NCI-H2107 treated with DMSO at 0.1 percent for 48 hours (cell line): ENCODE data around the gene TPPP.

Source experiments
- DNase-seq: peaks from one replicate; lab custom pipeline; 2025; ENCODE audit not compliant: unreplicated experiment; lab: John Stamatoyannopoulos, UW

Gene TPPP

DNA sequence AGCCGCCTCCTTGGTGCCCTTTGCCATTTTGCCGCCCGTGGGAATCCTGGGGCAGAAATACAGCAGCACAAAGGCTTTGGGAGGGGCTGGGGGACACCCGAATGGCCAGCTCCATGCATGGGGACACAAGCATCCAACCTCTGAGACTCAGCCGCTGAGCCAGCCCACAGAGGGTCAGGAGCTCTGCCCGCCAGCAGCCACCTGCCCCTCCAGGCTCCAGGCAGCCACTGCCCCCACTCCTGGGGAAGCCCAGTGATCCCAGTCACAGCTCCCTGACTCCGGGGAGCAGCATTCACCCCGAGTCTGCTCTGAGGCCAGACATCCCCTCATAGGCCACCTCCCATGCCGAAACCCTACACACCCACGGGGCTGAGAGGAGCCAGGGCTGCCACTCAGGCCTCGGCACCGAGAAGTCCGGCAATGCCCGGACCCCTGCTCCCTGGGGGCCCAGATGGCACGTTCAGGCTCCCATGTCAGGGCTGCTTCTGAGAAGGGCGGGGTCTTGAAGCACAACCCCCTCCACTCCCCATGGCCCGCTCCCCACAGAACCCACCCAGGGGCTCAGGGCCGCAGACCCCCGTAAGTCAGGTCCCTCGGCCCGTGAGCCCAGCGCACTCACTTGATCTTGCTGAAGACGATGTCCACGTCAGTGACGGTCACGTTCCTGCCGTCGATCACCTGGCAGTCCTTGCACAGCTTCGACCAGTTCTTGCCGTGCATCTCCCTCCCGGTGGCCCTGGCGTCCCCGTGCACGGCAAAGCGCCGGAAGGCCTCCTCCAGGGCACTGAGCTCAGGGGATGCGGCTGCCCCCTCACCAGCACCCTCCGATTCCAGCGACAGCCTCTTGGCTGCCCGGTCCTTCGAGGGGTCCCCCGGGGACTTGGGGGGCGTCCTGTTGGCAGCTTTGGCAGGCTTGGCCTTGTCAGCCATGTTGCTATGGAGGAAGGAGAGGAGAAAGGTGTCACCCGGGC is 15.7 kb downstream of the TPPP start:
- no peak for DNase-seq

DNA sequence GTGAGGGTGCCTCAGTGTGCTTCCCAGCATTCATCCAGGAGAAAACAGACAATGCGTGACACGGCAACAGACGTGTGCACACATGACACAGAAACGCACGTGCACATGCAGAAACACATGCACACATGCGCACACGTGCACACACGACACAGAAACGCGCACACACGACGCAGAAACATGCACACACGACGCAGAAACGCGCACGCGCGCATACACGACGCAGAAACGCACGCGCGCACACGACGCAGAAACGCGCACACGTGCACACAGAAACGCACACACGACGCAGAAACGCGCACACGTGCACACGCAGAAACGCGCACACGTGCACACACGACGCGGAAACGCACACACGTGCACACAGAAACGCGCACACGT is 16.5 kb downstream of the TPPP start:
- DNase-seq: no peak

DNA sequence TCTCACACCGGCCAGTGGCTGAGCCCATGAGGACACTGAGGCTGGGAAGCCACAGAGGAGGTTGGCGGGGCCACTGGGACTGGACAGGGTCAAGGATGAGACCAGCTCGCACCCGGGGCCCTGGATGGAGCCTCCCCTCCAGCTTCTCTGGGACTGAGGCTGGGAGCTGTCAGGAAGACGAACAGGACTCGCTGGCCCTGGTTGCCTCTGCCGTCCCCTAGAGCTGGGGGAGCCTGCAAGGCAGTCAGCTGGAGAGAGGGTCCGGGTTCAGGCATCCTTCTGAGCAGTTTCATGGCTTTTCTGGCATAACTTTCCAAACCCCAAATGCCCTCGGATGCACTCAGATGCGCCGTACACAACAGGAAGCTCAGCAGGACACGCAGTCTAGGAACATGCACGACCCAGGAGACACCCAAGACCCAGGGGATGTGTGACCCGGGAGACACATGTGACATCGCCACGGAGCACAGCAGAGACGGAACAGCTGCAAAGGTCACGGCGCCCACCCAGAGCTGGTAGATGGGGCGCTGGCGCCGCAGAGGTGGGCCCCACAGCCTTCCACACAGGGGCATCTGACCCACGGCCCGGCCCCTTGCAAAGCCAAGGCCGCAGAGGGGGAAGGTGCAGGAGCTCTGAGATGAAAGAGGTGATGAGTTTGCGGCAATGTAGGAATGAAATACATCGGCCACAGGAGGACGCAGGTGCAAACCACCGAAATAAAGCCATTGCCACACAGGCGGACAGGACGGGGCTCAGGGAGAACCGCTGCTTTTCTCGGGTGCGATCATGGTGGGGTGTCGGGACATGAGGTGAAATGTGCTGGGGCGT is 17.1 kb downstream of the TPPP start:
- DNase-seq: no peak

DNA sequence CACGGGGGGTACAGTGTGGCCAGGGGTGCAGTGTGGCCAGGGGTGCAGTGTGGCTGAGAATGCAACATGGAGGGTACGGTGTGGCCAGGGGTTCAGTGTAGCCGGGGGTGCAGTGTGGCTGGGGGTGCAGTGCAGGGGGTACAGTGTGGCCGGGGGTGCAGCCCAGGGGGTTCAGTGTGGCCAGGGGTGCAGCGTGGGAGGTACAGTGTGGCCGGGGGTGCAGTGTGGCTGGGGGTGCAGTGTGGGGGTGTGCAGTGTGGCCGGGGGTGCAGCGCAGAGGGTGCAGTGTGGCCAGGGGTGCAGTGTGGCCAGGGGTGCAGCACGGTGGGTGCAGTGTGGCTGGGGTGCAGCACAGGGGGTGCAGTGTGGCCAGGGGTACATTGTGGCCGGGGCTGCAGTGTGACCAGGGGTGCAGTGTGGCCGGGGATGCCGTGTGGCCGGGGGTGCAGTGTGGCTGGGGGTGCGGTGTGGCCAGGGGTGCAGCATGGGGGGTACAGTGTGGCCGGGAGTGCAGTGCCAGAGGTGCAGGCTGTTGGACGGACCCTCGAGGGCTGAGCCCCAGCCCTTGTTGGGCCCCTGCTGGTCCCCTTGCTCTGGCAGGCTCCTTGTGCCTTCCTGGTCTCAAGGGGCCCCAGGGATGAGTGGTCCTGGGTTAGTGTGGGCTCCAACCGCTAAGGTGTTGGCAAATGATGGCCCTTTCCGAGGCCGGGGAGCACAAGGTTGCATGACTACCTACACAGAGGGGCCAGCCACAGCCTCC is 17.9 kb downstream of the TPPP start:
- no peak for DNase-seq

DNA sequence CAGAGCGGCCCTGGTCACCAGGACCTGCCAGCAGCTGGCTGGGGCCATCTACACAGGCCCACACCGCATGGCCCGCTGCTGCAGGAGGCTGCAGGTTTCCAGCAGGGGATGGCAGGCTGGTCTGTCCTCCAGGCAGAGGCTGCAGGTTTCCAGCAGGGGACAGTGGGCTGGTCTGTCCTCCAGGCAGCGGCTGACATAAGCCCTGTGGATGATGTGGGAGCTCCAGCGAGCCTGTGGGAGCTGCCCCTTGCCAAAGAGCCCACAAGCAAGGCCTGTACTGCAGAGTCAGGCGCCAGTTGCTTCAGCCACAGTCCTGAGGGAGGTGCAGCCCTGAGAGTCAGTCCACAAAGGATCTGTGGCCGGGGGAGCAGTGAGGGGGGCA is 18.5 kb downstream of the TPPP start:
- DNase-seq: no peak

DNA sequence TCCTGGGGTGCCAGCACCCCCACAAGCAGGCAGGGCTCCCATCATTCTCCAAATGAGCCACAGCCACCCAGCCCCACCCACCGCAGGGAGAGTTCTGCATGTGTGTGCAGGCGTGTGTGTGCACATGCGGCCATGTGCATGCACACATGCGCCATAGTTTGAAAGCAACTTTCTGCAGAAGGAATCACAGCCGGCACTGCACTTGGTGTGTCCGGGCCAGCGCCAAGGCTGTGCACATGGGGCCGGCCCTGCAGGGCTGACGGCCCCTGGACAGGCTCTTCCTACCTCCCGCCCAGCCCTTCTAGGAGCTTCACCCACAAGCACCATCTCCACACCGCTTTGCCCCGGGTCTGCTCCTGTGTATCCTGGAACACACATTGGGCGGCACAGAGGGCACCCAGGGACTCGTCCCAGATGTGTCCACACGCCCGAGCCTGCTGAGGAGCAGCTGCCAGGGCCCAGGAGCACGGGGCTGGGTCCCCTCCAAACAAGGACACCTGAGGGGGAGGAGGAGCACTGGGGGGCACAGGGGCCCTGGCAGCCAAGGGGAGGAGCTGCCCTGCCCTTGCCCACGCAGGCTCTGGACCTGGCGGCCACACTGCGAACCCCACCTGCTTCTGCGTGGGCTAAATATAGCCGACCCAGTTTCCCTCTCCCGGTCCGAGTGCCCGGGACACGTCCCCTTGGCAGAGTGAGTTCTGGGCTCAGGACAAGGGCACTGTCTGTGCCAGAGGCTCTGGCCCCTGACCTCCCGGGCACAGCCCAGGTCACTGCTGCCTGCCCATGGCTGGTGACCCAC is 19.1 kb downstream of the TPPP start:
- DNase-seq: no peak

DNA sequence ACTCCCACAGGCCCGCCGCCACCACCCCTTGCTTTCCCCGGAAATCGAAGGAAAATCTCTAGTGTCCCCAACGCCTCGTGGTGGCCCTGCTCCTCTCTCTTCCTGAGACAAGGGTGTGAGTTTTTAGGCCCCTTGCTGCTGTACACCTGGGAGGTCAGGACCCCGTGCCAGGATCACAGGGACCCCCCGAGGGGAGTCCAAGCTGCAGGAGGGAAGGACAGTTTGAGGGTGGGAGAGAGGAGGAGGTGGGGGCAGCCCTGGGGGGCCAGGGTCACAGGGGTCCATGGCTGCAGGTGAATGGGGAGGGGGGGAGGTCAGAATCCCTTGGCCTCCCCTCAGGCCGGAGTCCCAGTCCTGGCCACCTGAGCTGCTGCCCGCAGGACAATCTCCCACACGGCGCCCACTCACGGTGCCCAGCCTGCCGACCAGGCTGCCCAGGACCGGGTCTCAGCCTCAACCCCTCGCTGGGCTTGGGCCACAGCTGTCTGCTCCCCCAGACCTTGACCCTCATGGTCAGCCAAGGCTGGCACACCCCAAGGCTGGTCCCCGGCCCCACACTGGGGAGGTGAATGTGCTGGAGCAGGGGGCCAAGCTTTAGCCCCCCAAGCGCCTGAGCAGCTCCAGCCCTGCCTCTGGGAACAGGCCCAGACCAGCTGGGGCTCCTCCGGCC is 19.9 kb downstream of the TPPP start:
- no peak for DNase-seq

DNA sequence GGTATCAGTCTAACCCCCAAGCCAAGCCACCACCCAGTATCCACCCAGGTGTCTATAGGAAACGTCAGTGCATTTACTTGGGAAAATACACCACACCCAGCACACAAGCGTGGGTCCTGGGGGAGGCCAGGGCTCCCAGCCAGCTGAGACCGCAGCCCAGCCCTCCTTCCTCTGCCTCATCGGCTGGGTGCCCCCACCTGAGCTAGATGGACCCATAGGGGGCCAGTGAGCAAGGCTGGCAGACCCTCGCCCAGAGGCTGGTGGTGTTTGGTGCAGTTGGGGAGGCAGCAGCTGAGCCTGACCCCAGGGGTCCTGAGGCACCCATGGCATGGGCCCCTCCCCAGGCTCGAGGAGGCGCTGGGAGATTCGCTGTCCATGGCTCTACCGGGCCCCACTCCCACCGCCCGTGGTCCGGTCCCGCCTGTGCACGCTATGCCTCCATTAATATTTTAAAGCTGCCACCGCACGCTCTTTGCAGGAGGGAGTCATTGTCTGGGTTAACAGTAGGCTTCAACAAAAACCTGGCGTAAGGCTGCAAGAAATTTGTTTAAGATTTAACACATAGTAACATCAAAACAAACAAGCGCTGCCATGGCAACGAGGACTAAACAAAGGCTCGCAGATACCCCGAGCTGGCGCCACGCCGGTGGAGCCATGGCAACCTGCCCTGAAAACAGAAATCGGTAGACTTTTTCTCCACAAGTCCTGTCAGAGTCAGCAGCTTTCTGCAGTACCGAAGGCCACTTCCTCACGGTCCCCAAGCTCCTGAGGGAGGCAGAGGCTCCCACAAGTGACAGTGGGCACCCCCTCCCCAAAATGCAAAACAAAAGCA is 20.6 kb downstream of the TPPP start:
- DNase-seq: peak; percentile 83

DNA sequence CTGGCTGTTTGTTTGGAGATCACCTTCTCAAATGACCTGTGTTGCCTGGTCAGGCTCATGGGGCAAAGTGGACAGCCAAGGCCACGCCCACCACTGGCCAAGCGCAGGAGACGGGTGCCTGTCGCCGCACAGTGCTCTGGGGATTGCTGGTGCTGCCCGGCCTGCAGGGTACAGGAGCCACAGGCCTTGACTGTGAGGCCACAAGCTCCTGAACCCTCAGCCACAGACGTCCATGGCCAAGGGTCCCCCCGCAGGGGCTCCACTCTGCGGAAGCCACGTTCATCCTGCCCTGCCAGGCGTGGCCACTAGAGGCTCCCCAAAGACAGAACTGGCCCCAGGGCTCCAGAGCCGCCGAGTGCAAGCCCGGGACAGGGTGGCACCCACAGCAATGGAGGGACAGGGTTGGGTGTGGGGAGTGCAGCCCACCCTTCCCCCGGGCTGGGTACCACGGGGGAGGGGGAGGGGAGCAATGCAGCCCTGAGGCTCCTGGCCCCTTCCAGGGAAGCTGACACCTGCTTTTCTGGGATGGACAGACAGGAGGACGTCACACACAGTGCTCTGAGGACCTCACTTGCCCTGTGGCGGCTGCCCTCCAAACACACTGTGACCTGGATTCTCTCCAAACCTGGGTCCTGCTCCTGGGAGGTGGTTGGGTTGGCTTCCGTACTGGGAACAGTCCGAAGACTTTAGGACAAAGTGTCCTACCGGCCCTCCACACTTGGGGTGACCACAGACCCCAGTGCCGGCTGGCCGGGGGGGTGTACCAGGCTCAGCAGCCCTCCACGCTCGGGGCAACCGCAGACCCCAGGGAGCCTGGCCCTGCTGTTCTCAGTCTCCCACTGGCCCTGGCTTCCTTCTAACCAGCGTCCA is 21.5 kb downstream of the TPPP start:
- peak; percentile 59 for DNase-seq

DNA sequence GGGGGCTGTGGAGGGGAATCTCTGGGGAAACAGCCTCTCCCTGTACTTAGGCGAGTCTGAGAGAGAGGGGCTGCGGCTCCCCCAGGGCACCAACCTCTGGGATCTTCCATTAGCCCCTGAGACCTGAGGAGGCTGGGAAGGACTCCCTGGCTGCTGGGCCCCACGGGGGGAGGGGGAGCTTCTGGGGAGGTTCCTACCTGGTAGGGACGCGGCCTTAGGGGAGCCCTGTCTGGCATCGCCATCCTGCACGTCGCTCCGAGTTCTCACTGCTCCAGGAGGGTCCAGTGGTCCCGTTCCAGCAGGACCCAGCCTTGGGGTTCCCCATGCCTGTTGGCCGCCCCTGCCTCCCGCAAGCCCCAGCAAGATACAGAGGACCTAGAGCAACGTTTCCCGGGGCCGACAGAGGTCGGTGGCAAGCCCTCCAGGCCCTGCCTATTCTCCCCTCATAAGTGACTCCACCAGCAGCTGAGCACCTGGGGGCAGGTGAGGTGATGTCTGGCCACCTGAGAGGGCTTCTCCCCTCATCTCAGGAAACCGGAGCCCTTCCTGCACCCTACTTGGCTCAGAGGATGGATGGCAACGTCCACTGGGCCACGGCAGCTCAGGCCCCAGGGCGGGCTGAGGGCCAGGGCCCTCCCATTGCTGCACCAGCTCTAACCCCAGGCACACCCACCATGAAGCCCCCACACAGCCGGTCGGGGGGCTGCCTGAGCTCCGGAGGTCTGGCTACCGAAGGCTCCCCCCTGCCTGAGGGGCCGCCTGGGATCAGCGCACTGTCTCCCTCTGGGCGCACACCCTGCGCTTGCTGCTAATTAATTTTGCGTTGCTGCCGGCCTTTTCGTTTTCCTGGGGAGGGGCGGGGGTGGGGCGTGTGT is 22.5 kb downstream of the TPPP start:
- no peak for DNase-seq

DNA sequence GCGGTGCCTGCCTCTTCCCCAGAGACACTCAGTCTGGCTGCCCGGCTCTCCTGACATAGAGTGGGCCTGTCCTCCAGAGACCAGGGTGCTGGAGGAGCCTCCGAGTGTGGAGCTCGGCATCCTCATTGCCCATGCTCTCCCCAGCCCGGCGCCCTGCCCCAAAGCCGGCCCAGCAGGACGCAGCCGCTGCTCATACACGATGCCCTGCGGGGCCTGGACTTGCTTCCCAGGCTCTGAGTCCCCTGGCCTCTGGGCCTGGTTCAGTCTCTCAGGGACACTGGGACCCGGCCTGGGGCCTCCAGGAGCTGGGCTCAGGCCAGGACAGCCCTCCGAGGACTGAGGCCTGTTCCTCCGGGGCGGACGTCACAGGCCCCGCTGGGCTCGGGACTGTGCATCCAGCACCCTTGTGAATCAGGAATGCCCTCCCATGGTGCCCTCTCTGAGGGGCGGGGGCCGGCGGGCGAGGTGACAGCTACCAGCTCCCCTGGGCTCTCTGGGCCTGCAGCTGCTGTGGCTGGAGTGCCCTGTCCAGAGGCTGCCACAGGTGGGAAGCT is 23.2 kb downstream of the TPPP start:
- DNase-seq: no peak

DNA sequence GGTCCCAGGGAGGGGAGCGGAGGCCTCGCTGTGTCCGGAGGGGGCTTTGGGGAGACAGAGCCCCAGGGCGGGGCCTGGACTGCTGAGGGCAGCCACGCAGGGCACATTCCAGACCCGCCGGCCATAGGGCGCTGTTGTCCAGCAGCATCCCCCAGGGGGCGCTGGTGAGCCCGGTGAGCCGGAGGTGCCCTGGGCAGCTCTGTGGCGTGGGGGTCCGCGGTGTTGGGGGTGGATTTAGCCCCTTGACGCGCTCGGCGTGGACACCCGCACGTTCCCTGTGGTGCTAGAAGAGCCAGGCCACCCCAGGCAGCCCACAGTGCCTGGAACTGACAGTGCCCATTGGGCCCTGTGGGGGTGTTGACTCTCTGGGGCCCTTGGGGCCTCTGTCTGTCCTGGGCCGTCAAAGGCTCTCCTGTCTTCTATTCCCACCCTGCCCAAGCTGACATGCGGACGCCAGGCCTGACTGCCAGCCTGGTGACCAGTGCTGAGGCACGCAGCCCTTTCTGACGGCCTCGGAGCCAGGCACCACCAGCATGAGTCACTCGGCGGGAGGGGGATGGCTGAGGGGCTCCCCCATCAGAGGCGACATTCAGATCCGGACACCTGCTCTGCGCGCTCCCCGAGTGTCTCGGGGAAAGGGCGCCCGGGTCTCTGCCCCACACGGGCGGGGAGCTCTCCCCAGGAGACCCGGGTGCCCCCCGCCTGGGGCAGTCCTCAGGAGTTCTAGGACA is 23.9 kb downstream of the TPPP start:
- DNase-seq: no peak

DNA sequence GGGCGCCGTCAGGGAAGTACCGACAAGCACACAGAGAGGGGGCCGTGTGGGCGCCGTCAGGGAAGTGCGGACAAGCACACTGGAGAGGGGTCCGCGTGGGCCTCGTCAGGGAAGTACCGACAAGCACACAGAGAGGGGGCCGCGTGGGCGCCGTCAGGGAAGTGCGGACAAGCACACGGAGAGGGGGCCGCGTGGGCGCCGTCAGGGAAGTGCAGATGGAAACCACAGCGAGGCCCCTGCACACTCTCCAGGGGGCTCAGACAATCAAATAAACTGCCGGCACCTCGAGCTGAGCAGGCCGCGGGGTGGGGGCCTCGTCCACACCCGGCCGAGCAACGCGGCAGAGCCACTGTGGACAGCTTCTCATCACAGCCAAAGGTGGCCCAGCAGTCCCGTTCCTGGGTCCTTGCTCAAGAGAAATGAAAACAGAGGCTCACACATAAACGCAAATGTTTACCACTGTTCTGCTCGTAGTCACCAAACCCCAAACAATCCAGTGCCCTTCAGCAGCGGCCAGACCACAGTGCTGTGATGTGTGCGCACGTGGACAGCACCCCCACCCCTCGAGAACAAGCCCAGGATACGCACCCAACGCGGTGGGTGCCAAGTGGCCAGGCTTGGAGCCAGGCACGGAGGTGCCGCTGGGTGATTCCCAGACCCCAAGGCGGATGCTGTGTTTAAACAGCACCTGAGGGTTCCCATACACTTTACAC is 24.7 kb downstream of the TPPP start:
- no peak for DNase-seq

DNA sequence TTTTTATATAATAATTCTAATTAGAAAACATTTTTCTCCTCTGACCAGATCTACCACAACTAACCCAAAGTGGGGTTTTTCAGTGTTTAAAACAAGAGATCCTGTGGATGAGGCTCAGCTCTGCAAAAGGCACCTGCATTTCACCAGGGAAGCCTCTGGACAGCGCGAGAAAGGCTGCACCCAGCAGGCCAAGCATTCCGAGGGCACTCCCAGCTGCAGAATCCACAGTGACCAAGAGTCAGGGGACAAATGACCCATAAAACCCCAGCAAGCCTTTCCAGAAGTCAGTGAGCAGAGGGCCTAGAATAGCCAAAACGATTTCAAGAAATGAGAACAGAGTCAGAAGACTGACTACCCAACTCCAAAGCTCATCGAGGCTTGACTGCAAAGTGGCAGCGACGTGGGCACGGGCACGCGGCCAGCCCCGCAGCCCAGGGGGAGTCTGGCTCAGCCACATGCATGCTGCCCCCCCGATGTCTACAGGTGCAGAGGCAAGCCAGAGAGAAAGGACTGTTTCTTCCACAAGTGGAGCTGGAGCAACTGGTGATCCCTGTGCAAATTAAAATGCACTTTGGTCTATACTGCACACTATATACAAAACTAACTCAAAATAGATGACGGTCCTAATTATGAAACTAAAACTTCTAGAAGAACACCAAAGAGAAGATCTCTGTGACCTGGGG is 26.2 kb downstream of the TPPP start:
- no peak for DNase-seq
